AG04450 (cell line): ENCODE results near the gene SPAG7. TPM values are rescaled to one million over a fixed set of nuclear protein-coding genes. Genes with fewer than 3 reads are reported as not detected.

ENCODE experiments used
- CTCF ChIA-PET: fragments of 300-600, 350-600 bp; formaldehyde crosslinking; extraction: SDS; loops from one replicate; lab custom pipeline; 2022; ENCODE audit warnings: antibody characterized with exemption, inconsistent platforms; lab: Charles Lee
- POLR2A ChIA-PET: fragments of 350-600 bp; formaldehyde crosslinking; extraction: SDS; loops from one replicate; lab custom pipeline; 2021; ENCODE audit warnings: antibody characterized with exemption, inconsistent platforms; lab: Yijun Ruan, JAX
- DNase-seq: peaks from one replicate; pipeline ENCODE4 v3.0.0-alpha.2; 2011; ENCODE audit warnings: low read depth, low spot score
- H3K27ac ChIP-seq: one replicate; pipeline ENCODE4 v1.5.1; 2012; ENCODE audit warnings: low read depth, low read length, control low read depth
- H3K27me3 ChIP-seq: one replicate; pipeline ENCODE4 v1.6.0; 2012; ENCODE audit warnings: low read length; ENCODE audit not compliant: control insufficient read depth, insufficient read depth
- H3K4me3 ChIP-seq: 2 replicates; pipeline ENCODE4 v1.5.1; 2011; ENCODE audit warnings: mild to moderate bottlenecking, low read depth, low read length, control low read depth
- H3K9me3 ChIP-seq: 2 replicates; pipeline ENCODE4 v1.5.1; 2012; ENCODE audit warnings: low read length; ENCODE audit not compliant: control insufficient read depth, insufficient read depth
- CTCF ChIP-seq: IDR thresholded peaks from 2 replicates; pipeline ENCODE4 v1.5.1; 2011; ENCODE audit warnings: low read depth, low read length, control low read depth, inconsistent platforms
- polyA plus RNA-seq: library from polyadenylated mRNA; depleted of rRNA; stranded (reverse); fragments of >200 nt; gene quantifications from 2 replicates; pipeline ENCODE4 v1.2.3, GENCODE V29; 2011

Gene SPAG7
- polyA plus RNA-seq, 1 experiment: 71.1 TPM

GRCh38 chr17:5002121-5002788 is 34.6 kb upstream of the SPAG7 start:
- Histone ChIP-seq H3K4me3 (no peak overlapping the region), H3K27ac (no peak overlapping the region), H3K9me3 (no peaks in the 10 kb centered on the region; the same call in 1 of the 2 replicates), H3K27me3 (no peaks in the 10 kb centered on the region)
- no peak for DNase-seq
- TF ChIP-seq CTCF: no peak
- CTCF ChIA-PET: no interaction called here
- POLR2A ChIA-PET: no interaction called here

GRCh38 chr17:5000237-5000639 is 32.6 kb upstream of the SPAG7 start:
- H3K27me3 ChIP-seq: no peaks in the 10 kb centered on the region
- peak overlapping the region; percentile 94; the same call in 1 of the 2 replicates for H3K4me3 ChIP-seq
- DNase-seq: no peak
- ChIA-PET POLR2A (interaction anchor here (1.0 kb wide), 1 partner anchor 32 kb away, joined by 3 read pairs; no protein-coding TSS in a partner anchor), CTCF (interaction anchor here (0.8 kb wide), 1 partner anchor 61 kb away, joined by 3 read pairs; no protein-coding TSS in a partner anchor)
- no peak for TF ChIP-seq CTCF
- H3K27ac ChIP-seq: peak overlapping the region; percentile 21
- H3K9me3 ChIP-seq: no peaks in the 10 kb centered on the region; the same call in 1 of the 2 replicates

GRCh38 chr17:4999430-5000093 is 31.9 kb upstream of the SPAG7 start:
- DNase-seq: no peak
- no peak overlapping the region for H3K27ac ChIP-seq
- TF ChIP-seq CTCF: no peak
- no peaks in the 10 kb centered on the region; the same call in 1 of the 2 replicates for H3K9me3 ChIP-seq
- no peaks in the 10 kb centered on the region for H3K27me3 ChIP-seq
- POLR2A ChIA-PET: interaction anchor here (1.0 kb wide), 1 partner anchor 32 kb away, joined by 3 read pairs; no protein-coding TSS in a partner anchor
- H3K4me3 ChIP-seq: peak overlapping the region; percentile 94
- CTCF ChIA-PET: interaction anchor here (0.5 to 0.8 kb wide), 2 partner anchors 62 to 289 kb away, joined by 3 read pairs; no protein-coding TSS in a partner anchor

- Histone ChIP-seq H3K27me3 (no peaks in the 10 kb centered on the region), H3K9me3 (no peaks in the 10 kb centered on the region; the same call in 1 of the 2 replicates), H3K4me3 (peak overlapping the region; percentile 94), H3K27ac (no peak overlapping the region)
- no peak for DNase-seq
- TF ChIP-seq CTCF: no peak
- ChIA-PET POLR2A (interaction anchor here (1.4 kb wide), 1 partner anchor 49 kb away, joined by 3 read pairs; no protein-coding TSS in a partner anchor), CTCF (interaction anchor here (0.5 kb wide), 1 partner anchor 290 kb away, joined by 3 read pairs; no protein-coding TSS in a partner anchor)
Observed at GRCh38 chr17:4998732-4999429, 31.3 kb upstream of the SPAG7 start.
